Measurements from ENCODE around the gene RTP2.

RTP2 gene

GRCh38 chr3:187673012-187673411 lies 29.3 kb downstream of the RTP2 start:
- no peak for DNase-seq (ENCODE audit: low read depth in 2 of 2, low spot score in 1 of 2)

GRCh38 chr3:187669675-187670504 lies 32.5 kb downstream of the RTP2 start, which contains the start of gene SST:
TSS of gene SST (minus strand) at chr3:187670394. CDS start at chr3:187670291, 103 bp downstream.
- no peak for DNase-seq (ENCODE audit: low read depth in 2 of 2, low spot score in 1 of 2)

- DNase-seq (ENCODE audit: low read depth in 2 of 2, low spot score in 1 of 2) = no peak
These were observed 34.8 kb downstream of the RTP2 start for GRCh38 chr3:187667526-187667925.

GRCh38 chr3:187665764-187666402 lies 36.5 kb downstream of the RTP2 start:
- DNase-seq (ENCODE audit: low read depth in 2 of 2, low spot score in 1 of 2) = no peak

- no peak for DNase-seq (ENCODE audit: low read depth in 2 of 2, low spot score in 1 of 2)
These were observed 37.3 kb downstream of the RTP2 start for GRCh38 chr3:187665010-187665409.

- DNase-seq (ENCODE audit: low read depth in 2 of 2, low spot score in 1 of 2) = no peak
These were observed 39.4 kb downstream of the RTP2 start for GRCh38 chr3:187662848-187663409.

GRCh38 chr3:187661267-187661666 lies 41.1 kb downstream of the RTP2 start:
- no peak for DNase-seq (ENCODE audit: low read depth in 2 of 2, low spot score in 1 of 2)

- DNase-seq (ENCODE audit: low read depth in 2 of 2, low spot score in 1 of 2) = no peak
These were observed 51.1 kb downstream of the RTP2 start for GRCh38 chr3:187651282-187651681.

Measured in stimulated activated CD8-positive, alpha-beta memory T cell treated with anti-CD3 and anti-CD28 coated beads, Interleukin-4, amount 100 ng/mL, for 1 hour (primary cell).